PC-9 (cell line): ENCODE data around the gene KASH5. TPM values are rescaled to one million over a fixed set of nuclear protein-coding genes. Genes with fewer than 3 reads are reported as not detected.

ENCODE experiments used
- BruUV-seq: library from RNA; stranded (reverse); fragments of 400-500 nt; replicated peaks from 2 replicates; lab custom pipeline; 2021; lab: Mats Ljungman, UMichigan
- CTCF ChIA-PET: fragments of 300-600 bp; sonication (Branson Sonifier 250); formaldehyde crosslinking; loops from one replicate; lab custom pipeline; 2022; ENCODE audit warnings: antibody characterized with exemption; lab: Charles Lee
- POLR2A ChIA-PET: fragments of 300-600 bp; sonication (Branson Sonifier 250); formaldehyde crosslinking; loops from one replicate; lab custom pipeline; 2022; ENCODE audit warnings: antibody characterized with exemption; ENCODE audit not compliant: unreplicated experiment; lab: Charles Lee
- DNase-seq, 2 experiments: peaks; one replicate each; pipeline versions ENCODE4 v3.0.0 to v3.0.0-alpha.2; 2015 to 2022; ENCODE audit warnings: mixed read lengths in 1 of 2
- H2AFZ ChIP-seq: fragments of 200-600 bp; sonication (generic); 2 replicates; pipeline ENCODE4 v1.8.1; 2017; ENCODE audit warnings: antibody characterized with exemption
- H3F3A ChIP-seq: fragments of 200-600 bp; sonication (generic); 2 replicates; pipeline ENCODE4 v1.8.1; 2017; ENCODE audit warnings: antibody characterized with exemption, mild to moderate bottlenecking, low read depth; ENCODE audit not compliant: insufficient read depth
- H3K27ac ChIP-seq: fragments of 200-600 bp; sonication (generic); 2 replicates; pipeline ENCODE4 v1.6.1; 2016; ENCODE audit warnings: mixed run types
- H3K27me3 ChIP-seq: fragments of 200-600 bp; sonication (generic); 2 replicates; pipeline ENCODE4 v1.6.1; 2016; ENCODE audit warnings: low read depth, mixed run types; ENCODE audit not compliant: insufficient read depth
- H3K36me3 ChIP-seq: fragments of 200-600 bp; sonication (generic); 2 replicates; pipeline ENCODE4 v1.6.1; 2016; ENCODE audit warnings: low read depth, mixed run types
- H3K4me1 ChIP-seq: fragments of 200-600 bp; sonication (generic); replicated peaks from 2 replicates; pipeline ENCODE4 v1.6.1; 2016; ENCODE audit warnings: mixed run types; ENCODE audit not compliant: insufficient read depth
- H3K4me2 ChIP-seq: fragments of 200-600 bp; sonication (generic); 2 replicates; pipeline ENCODE4 v1.6.1; 2017; ENCODE audit warnings: mixed run types
- H3K4me3 ChIP-seq: fragments of 200-600 bp; sonication (generic); 2 replicates; pipeline ENCODE4 v1.6.1; 2016; ENCODE audit warnings: mixed run types
- H3K79me2 ChIP-seq: fragments of 200-600 bp; sonication (generic); 2 replicates; pipeline ENCODE4 v1.6.1; 2017; ENCODE audit warnings: low read depth, mixed run types
- H3K9me2 ChIP-seq: fragments of 200-600 bp; sonication (generic); 2 replicates; pipeline ENCODE4 v1.8.1; 2017; ENCODE audit warnings: mild to moderate bottlenecking; ENCODE audit not compliant: insufficient read depth
- H3K9me3 ChIP-seq: fragments of 200-600 bp; sonication (generic); 2 replicates; pipeline ENCODE4 v1.8.1; 2016; ENCODE audit warnings: low read depth; ENCODE audit not compliant: insufficient read depth
- H4K20me1 ChIP-seq: fragments of 200-600 bp; sonication (generic); 2 replicates; pipeline ENCODE4 v1.8.1; 2017; ENCODE audit not compliant: insufficient read depth
- EZH2 ChIP-seq: fragments of 200-600 bp; sonication (generic); IDR thresholded peaks from 2 replicates; pipeline ENCODE4 v1.8.0; 2017; ENCODE audit warnings: antibody characterized with exemption, low read depth
- intact Hi-C: fragments of 100-400 bp; cut with micrococcal nuclease; formaldehyde crosslinking; loops from one replicate; pipeline ENCODE4 v1.10.0; 2022; ENCODE audit not compliant: unreplicated experiment
- total RNA-seq: library from RNA; stranded (reverse); gene quantifications from 2 replicates; pipeline ENCODE4 v1.2.3, GENCODE V29; 2021
- TF ChIP-seq, protein P1 (sequence below): fragments of 200-600 bp; sonication (generic); conservative IDR thresholded peaks from 2 replicates; pipeline ENCODE4 v1.6.1; 2017; ENCODE audit warnings: mixed run types, antibody characterized with exemption, mild to moderate bottlenecking, moderate library complexity

KASH5 gene
- total RNA-seq, 1 experiment from 2014 or later = 0.39 TPM

DNA sequence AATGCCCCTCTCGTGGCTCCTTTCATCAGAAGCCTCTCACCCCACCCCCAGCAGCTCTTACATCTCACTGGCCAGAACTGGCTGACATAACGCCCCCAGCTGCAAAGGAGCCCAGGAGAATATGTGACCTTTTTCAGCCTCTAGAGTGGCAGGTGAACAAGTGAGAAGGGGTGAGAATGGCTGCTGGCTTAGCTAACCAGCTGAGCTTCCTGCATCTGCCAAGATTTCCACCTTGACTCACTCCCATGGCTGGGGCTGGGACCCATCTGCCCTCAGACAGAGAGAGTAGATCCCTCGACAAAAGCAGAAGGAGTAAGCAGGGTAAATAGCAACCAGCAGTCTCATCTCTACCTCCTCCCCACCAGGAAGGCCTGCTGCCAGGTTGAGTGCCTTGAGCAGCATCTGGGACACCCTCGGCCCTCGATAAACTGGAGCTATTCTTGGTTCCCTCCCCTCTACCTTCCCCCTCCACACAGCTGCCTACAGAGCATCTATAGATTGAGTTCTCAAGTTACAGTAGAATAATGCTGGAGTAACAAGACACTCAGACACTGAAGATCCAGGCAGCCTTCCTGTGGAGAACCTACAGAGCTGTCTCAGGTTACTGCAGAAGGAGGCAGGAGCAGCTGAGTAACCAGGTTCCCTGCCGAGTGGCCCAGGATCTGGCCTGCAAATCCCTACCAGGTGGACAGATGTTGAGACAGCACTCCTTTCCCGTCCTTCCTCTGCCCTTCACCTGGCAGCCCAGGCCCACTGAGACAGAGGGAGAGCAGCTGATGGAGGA lies 15.5 kb downstream of the KASH5 start:
- Histone ChIP-seq H3K4me3 (no peak overlapping the region), H3K9me3 (no peaks in the 10 kb centered on the region), H3K4me1 (peaks cover 9% of the 10 kb centered on the region), H3K4me2 (peak overlapping the region; percentile 57), H3K27ac (no peak overlapping the region), H3K36me3 (no peaks in the 10 kb centered on the region), H3K79me2 (no peaks in the 10 kb centered on the region), H2AFZ (0 out of 2 replicates have a peak overlapping the region, but pooled peaks have one; percentile 37), H4K20me1 (no peaks in the 10 kb centered on the region), H3K27me3 (no peaks in the 10 kb centered on the region), H3K9me2 (no peaks in the 10 kb centered on the region), H3F3A (peaks cover 12% of the 10 kb centered on the region)
- no peak for TF ChIP-seq EZH2
- TF ChIP-seq, protein P1, sequence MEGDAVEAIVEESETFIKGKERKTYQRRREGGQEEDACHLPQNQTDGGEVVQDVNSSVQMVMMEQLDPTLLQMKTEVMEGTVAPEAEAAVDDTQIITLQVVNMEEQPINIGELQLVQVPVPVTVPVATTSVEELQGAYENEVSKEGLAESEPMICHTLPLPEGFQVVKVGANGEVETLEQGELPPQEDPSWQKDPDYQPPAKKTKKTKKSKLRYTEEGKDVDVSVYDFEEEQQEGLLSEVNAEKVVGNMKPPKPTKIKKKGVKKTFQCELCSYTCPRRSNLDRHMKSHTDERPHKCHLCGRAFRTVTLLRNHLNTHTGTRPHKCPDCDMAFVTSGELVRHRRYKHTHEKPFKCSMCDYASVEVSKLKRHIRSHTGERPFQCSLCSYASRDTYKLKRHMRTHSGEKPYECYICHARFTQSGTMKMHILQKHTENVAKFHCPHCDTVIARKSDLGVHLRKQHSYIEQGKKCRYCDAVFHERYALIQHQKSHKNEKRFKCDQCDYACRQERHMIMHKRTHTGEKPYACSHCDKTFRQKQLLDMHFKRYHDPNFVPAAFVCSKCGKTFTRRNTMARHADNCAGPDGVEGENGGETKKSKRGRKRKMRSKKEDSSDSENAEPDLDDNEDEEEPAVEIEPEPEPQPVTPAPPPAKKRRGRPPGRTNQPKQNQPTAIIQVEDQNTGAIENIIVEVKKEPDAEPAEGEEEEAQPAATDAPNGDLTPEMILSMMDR = no peak
- ChIA-PET POLR2A (no interaction called here), CTCF (no interaction called here)
- no TSS peak for BruUV-seq
- intact Hi-C loops = no loop called here
- peak; percentile 41 to 67 for DNase-seq

DNA sequence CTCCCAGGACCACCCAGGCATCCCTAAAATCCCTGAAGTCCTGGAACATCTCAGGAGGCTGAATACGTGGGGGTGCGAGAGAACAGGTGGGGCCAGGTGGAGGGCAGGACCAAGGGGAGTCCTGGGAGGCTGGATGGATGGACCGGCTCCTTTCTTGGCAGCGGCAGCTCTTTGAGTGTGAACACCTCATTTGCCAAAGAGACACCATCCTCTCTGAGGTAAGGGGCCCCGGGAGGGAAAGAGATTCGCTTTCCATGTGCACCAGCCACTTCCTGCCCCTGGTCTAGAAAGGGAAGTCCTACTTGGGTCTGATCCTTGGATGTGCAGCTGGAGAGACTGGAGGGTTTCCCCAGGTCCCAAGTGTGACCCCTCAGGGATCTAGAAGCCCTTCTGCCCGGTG lies 19.0 kb downstream of the KASH5 start:
- no peak overlapping the region for H3K4me3 ChIP-seq
- CTCF ChIA-PET = no interaction called here
- no peaks in the 10 kb centered on the region for H3K27me3 ChIP-seq
- H3K9me3 ChIP-seq = no peaks in the 10 kb centered on the region
- peaks cover 9% of the 10 kb centered on the region for H3K4me1 ChIP-seq
- no peak overlapping the region for H3K4me2 ChIP-seq
- DNase-seq = no peak
- no peaks in the 10 kb centered on the region for H4K20me1 ChIP-seq
- BruUV-seq = no TSS peak
- H3K27ac ChIP-seq = no peak overlapping the region
- H3K79me2 ChIP-seq = no peaks in the 10 kb centered on the region
- TF ChIP-seq EZH2 = no peak
- TF ChIP-seq, protein P1 = no peak
- POLR2A ChIA-PET = no interaction called here
- H3K36me3 ChIP-seq = no peaks in the 10 kb centered on the region
- H2AFZ ChIP-seq = no peak overlapping the region
- no peaks in the 10 kb centered on the region for H3K9me2 ChIP-seq
- intact Hi-C loops = no loop called here
- peaks cover 12% of the 10 kb centered on the region for H3F3A ChIP-seq

DNA sequence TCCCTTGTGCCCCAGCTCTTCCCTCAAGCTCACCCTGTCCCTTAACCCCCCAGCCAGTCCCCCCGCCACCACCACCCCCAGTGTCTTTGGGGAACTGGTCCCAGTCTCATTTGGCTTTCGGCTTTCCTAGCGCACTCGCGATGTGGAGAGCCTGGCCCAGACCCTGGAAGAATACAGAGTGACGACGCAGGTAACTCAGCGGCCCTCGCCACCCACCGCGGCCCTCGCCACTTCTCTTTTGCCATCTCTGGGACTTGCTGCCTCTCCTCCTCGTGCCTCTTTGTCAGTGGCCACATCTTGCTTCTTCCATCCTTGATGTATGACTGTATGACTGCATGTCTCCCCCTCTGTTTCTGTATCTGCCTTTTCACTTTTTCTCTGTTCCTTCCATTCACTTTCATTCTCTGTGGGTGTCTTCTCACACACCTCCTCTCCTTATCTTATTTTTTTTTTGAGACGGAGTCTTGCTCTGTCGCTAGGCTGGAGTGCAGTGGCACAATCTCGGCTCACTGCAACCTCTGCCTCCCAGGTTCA lies 19.5 kb downstream of the KASH5 start:
- Histone ChIP-seq H3K9me2 (no peaks in the 10 kb centered on the region), H3K4me2 (no peak overlapping the region), H3K27me3 (no peaks in the 10 kb centered on the region), H3F3A (peaks cover 12% of the 10 kb centered on the region), H2AFZ (no peak overlapping the region), H3K9me3 (no peaks in the 10 kb centered on the region), H3K27ac (no peak overlapping the region), H3K4me1 (peaks cover 9% of the 10 kb centered on the region), H3K36me3 (no peaks in the 10 kb centered on the region), H3K4me3 (no peak overlapping the region), H3K79me2 (no peaks in the 10 kb centered on the region), H4K20me1 (no peaks in the 10 kb centered on the region)
- no peak for TF ChIP-seq EZH2
- TF ChIP-seq, protein P1 = no peak
- BruUV-seq = no TSS peak
- CTCF ChIA-PET = no interaction called here
- POLR2A ChIA-PET = no interaction called here
- intact Hi-C loops = no loop called here
- no peak for DNase-seq
